Left ventricle myocardium inferior (tissue), 1 donor: ENCODE measurements around the gene ANKRD23. TPM values are rescaled to one million over a fixed set of nuclear protein-coding genes. Genes with fewer than 3 reads are reported as not detected.
A peak's percentile ranks its signal among the peaks of the same experiment; 100 is the strongest.

Experiments used
- DNase-seq: peaks from one replicate; pipeline ENCODE4 v3.0.0-alpha.2; 2020
- H3K27ac ChIP-seq: fragments of 200-600 bp; replicated peaks from 2 replicates; pipeline ENCODE4 v1.8.0; 2021
- H3K27me3 ChIP-seq: fragments of 200-600 bp; 2 replicates; pipeline ENCODE4 v1.8.0; 2021; ENCODE audit warnings: low read depth
- H3K36me3 ChIP-seq: fragments of 200-600 bp; 2 replicates; pipeline ENCODE4 v1.8.0; 2021
- H3K4me1 ChIP-seq: fragments of 200-600 bp; 2 replicates; pipeline ENCODE4 v1.8.0; 2021
- H3K4me3 ChIP-seq: fragments of 200-600 bp; 2 replicates; pipeline ENCODE4 v1.8.0; 2021; ENCODE audit warnings: mild to moderate bottlenecking, moderate library complexity
- H3K9me3 ChIP-seq: fragments of 200-600 bp; replicated peaks from 2 replicates; pipeline ENCODE4 v1.8.0; 2021
- CTCF ChIP-seq: fragments of 200-600 bp; IDR thresholded peaks from 2 replicates; pipeline ENCODE4 v1.8.0; 2021; ENCODE audit warnings: antibody characterized with exemption, mild to moderate bottlenecking, borderline replicate concordance
- intact Hi-C: fragments of 100-400 bp; cut with micrococcal nuclease; formaldehyde crosslinking; loops from one replicate; pipeline ENCODE4 v1.11.0; 2022
- total RNA-seq: library from RNA; stranded (reverse); fragmentation: NEBNext Ultra II Directional; extraction: Animal tissue kit (Norgen Biotek cat#: 25700); gene quantifications from one replicate; pipeline ENCODE4 v1.2.1, GENCODE V29; 2021
- donor health status: DM: no; HTN: yes; CAD: no; lungs with severe emphysema.

ANKRD23 gene
- total RNA-seq, 1 donor from 2014 or later: 14.4 TPM

GRCh38 chr2:96839293-96839874 is 4.4 kb downstream of the ANKRD23 start:
- H3K4me1 ChIP-seq: peaks cover 49% of the 10 kb centered on the region
- no peaks in the 10 kb centered on the region for H3K9me3 ChIP-seq
- no peaks in the 10 kb centered on the region for H3K27me3 ChIP-seq
- intact Hi-C loops: no loop called here
- peak; percentile 57 for DNase-seq
- H3K27ac ChIP-seq: no peak overlapping the region
- TF ChIP-seq CTCF: no peak
- H3K4me3 ChIP-seq: no peak overlapping the region
- H3K36me3 ChIP-seq: peaks cover 30% of the 10 kb centered on the region

DNA sequence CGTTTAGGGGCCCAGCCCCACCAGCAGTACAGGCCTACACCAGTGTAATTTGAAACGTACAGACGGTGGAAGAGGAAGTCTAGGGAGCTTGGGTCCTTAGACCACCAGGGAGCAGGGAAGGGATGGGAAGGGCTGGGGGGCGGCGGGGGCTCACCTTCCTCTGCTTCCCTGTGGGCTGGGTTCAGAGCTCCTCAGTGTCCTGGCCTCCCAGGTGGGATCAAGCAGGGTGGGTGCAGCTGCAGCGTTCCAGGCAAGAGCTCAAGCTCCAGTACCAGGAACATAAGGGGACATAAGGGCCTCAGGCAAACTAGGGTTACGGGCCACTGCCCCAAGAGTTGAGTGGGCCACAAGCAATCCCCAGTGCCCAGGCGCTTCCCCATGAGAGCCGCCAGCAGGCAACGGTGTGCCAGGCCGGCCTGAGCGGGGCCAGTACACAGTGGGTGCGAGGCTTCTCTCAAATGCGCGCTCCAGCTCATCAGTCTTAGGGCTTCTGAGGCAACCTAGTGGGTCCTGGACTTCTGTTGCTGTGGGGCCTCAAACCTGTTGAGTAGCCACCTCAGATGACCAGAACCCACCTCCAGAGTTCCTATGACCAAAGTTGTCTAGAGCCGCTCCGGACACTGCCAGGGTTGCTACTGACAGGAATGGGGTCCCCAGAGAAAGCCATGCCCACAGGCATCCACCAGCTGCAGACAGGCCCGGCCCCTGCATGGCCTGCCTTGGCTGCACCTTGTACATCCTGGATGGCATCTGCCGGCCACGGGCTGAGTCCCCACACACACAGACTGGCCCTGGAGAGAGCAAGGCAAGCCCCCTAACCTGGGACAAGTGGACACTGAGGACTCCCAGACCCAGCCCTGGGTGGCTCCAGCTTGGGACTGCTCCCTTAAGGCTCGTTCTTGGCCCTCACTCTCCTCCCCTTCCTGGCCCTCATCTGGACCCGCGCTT is 5.2 kb downstream of the ANKRD23 start:
- Histone ChIP-seq H3K4me1 (peaks cover 42% of the 10 kb centered on the region), H3K27ac (no peak overlapping the region), H3K27me3 (no peaks in the 10 kb centered on the region), H3K36me3 (peaks cover 31% of the 10 kb centered on the region), H3K9me3 (no peaks in the 10 kb centered on the region), H3K4me3 (no peak overlapping the region)
- DNase-seq: no peak
- intact Hi-C loops: no loop called here
- no peak for TF ChIP-seq CTCF

GRCh38 chr2:96837575-96837974 is 6.2 kb downstream of the ANKRD23 start:
- H3K4me1 ChIP-seq: peaks cover 42% of the 10 kb centered on the region
- peaks cover 38% of the 10 kb centered on the region for H3K36me3 ChIP-seq
- DNase-seq: no peak
- H3K4me3 ChIP-seq: no peak overlapping the region
- no peak for TF ChIP-seq CTCF
- intact Hi-C loops: no loop called here
- no peak overlapping the region for H3K27ac ChIP-seq
- H3K9me3 ChIP-seq: no peaks in the 10 kb centered on the region
- H3K27me3 ChIP-seq: no peaks in the 10 kb centered on the region

GRCh38 chr2:96835830-96836229 is 8.0 kb downstream of the ANKRD23 start:
- H3K9me3 ChIP-seq: no peaks in the 10 kb centered on the region
- DNase-seq: no peak
- peaks cover 55% of the 10 kb centered on the region for H3K36me3 ChIP-seq
- no peaks in the 10 kb centered on the region for H3K27me3 ChIP-seq
- H3K4me1 ChIP-seq: peaks cover 36% of the 10 kb centered on the region
- TF ChIP-seq CTCF: no peak
- intact Hi-C loops: no loop called here
- H3K4me3 ChIP-seq: no peak overlapping the region
- H3K27ac ChIP-seq: no peak overlapping the region

- DNase-seq: peak; percentile 67
- peaks cover 72% of the 10 kb centered on the region for H3K36me3 ChIP-seq
- no peak overlapping the region for H3K4me3 ChIP-seq
- TF ChIP-seq CTCF: no peak
- no peaks in the 10 kb centered on the region for H3K9me3 ChIP-seq
- intact Hi-C loops: no loop called here
- H3K4me1 ChIP-seq: peaks cover 22% of the 10 kb centered on the region
- peak overlapping the region; percentile 67 for H3K27ac ChIP-seq
- no peaks in the 10 kb centered on the region for H3K27me3 ChIP-seq
Observed at GRCh38 chr2:96832754-96833507, 10.9 kb downstream of the ANKRD23 start.
